Neural cell (in vitro differentiated cells): ENCODE data around the gene TRIM37.

Experiments used
- EP300 ChIP-seq: fragments of 450-650 bp; conservative IDR thresholded peaks from 2 replicates; pipeline ENCODE4 v1.6.1; 2014; ENCODE audit warnings: antibody characterized with exemption, mild to moderate bottlenecking, moderate library complexity; ENCODE audit not compliant: poor library complexity, severe bottlenecking
- EZH2 ChIP-seq: fragments of 200-600, 300-800 bp; shearing (Covaris generic), sonication (generic); IDR thresholded peaks from 2 replicates; pipeline ENCODE4 v1.6.1; 2014; ENCODE audit warnings: antibody characterized with exemption, low read length, borderline replicate concordance, mild to moderate bottlenecking; ENCODE audit not compliant: insufficient read depth, poor library complexity, severe bottlenecking
- MXI1 ChIP-seq: fragments of 450-650 bp; conservative IDR thresholded peaks from 2 replicates; pipeline ENCODE4 v1.6.1; 2014; ENCODE audit warnings: antibody characterized with exemption, mild to moderate bottlenecking; ENCODE audit not compliant: poor library complexity, severe bottlenecking
- POLR2AphosphoS5 ChIP-seq: IDR thresholded peaks from 2 replicates; pipeline ENCODE4 v1.6.1; 2012
- RAD21 ChIP-seq: fragments of 450-650 bp; conservative IDR thresholded peaks from 2 replicates; pipeline ENCODE4 v1.6.1; 2014; ENCODE audit warnings: antibody characterized with exemption, mild to moderate bottlenecking, moderate library complexity
- SMC3 ChIP-seq: fragments of 450-650 bp; conservative IDR thresholded peaks from 2 replicates; pipeline ENCODE4 v1.6.1; 2014; ENCODE audit warnings: antibody characterized with exemption, mild to moderate bottlenecking, moderate library complexity; ENCODE audit not compliant: poor library complexity
- TAF1 ChIP-seq: IDR thresholded peaks from 2 replicates; pipeline ENCODE4 v1.6.1; 2012; ENCODE audit warnings: low read depth
- TF ChIP-seq, protein P1 (sequence below): fragments of 450-650 bp; IDR thresholded peaks from 2 replicates; pipeline ENCODE4 v1.5.1; 2014; ENCODE audit warnings: antibody characterized with exemption, mild to moderate bottlenecking, moderate library complexity; ENCODE audit not compliant: poor library complexity, severe bottlenecking
- TF ChIP-seq, protein P2 (sequence below): IDR thresholded peaks from 2 replicates; pipeline ENCODE4 v1.6.1; 2012; ENCODE audit warnings: borderline replicate concordance

DNA sequence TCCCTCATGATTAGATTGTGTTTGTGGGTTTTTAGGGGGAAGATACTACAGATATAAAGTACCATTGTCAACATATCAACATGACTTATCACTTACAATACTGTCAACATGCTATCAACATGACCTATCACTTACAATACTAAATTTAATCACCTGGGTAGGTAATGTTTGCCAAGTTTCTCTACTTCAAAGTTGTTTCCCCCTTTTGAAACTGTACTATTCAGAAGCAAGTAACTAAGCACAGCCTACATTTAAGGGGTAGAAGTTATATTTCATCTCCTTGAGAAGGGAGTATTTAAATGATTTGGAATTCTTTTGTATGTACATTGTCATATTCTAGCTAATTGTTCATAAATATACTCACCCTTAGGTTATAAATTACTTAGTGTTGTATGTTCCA, 68.7 kb downstream of the TRIM37 start:
- TF ChIP-seq, protein P1, sequence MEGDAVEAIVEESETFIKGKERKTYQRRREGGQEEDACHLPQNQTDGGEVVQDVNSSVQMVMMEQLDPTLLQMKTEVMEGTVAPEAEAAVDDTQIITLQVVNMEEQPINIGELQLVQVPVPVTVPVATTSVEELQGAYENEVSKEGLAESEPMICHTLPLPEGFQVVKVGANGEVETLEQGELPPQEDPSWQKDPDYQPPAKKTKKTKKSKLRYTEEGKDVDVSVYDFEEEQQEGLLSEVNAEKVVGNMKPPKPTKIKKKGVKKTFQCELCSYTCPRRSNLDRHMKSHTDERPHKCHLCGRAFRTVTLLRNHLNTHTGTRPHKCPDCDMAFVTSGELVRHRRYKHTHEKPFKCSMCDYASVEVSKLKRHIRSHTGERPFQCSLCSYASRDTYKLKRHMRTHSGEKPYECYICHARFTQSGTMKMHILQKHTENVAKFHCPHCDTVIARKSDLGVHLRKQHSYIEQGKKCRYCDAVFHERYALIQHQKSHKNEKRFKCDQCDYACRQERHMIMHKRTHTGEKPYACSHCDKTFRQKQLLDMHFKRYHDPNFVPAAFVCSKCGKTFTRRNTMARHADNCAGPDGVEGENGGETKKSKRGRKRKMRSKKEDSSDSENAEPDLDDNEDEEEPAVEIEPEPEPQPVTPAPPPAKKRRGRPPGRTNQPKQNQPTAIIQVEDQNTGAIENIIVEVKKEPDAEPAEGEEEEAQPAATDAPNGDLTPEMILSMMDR = no peak
- TF ChIP-seq EZH2 = no peak
- TF ChIP-seq EP300 = no peak
- TF ChIP-seq RAD21 = no peak
- TF ChIP-seq SMC3 = no peak
- TF ChIP-seq POLR2AphosphoS5 = no peak
- no peak for TF ChIP-seq TAF1
- TF ChIP-seq, protein P2, sequence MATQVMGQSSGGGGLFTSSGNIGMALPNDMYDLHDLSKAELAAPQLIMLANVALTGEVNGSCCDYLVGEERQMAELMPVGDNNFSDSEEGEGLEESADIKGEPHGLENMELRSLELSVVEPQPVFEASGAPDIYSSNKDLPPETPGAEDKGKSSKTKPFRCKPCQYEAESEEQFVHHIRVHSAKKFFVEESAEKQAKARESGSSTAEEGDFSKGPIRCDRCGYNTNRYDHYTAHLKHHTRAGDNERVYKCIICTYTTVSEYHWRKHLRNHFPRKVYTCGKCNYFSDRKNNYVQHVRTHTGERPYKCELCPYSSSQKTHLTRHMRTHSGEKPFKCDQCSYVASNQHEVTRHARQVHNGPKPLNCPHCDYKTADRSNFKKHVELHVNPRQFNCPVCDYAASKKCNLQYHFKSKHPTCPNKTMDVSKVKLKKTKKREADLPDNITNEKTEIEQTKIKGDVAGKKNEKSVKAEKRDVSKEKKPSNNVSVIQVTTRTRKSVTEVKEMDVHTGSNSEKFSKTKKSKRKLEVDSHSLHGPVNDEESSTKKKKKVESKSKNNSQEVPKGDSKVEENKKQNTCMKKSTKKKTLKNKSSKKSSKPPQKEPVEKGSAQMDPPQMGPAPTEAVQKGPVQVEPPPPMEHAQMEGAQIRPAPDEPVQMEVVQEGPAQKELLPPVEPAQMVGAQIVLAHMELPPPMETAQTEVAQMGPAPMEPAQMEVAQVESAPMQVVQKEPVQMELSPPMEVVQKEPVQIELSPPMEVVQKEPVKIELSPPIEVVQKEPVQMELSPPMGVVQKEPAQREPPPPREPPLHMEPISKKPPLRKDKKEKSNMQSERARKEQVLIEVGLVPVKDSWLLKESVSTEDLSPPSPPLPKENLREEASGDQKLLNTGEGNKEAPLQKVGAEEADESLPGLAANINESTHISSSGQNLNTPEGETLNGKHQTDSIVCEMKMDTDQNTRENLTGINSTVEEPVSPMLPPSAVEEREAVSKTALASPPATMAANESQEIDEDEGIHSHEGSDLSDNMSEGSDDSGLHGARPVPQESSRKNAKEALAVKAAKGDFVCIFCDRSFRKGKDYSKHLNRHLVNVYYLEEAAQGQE = no peak
- TF ChIP-seq MXI1 = no peak
